H1 (cell line): ENCODE data around the gene HOXA13. TPM values are rescaled to one million over a fixed set of nuclear protein-coding genes. Genes with fewer than 3 reads are reported as not detected.

ENCODE experiments used
- CTCF ChIA-PET: fragments of 300-600 bp; sonication (Branson Sonifier 250); formaldehyde crosslinking; loops from one replicate; lab custom pipeline; 2021; ENCODE audit not compliant: partially characterized antibody; lab: Charles Lee
- POLR2A ChIA-PET: fragments of 300-600 bp; sonication (Branson Sonifier 250); formaldehyde crosslinking; loops from one replicate; lab custom pipeline; 2021; ENCODE audit warnings: inconsistent platforms; ENCODE audit not compliant: partially characterized antibody; lab: Charles Lee
- DNase-seq, 2 experiments: peaks; one replicate each; pipeline versions ENCODE4 v3.0.0 to v3.0.0-alpha.2; 2010 to 2022; ENCODE audit warnings: low spot score in 2 of 2, low read depth in 1 of 2, mixed read lengths in 1 of 2
- FAIRE-seq: peaks from 2 replicates; lab custom pipeline; 2011; peaks lifted over from hg19 to GRCh38; lab: Jason Lieb, UNC
- H2AFZ ChIP-seq: 2 replicates; pipeline ENCODE4 v1.8.1; 2012; ENCODE audit warnings: low read length, inconsistent platforms
- H2AK5ac ChIP-seq: 2 replicates; pipeline ENCODE4 v1.6.1; 2013; ENCODE audit warnings: low read depth, low read length
- H2BK120ac ChIP-seq: replicated peaks from 2 replicates; pipeline ENCODE3; 2013; ENCODE audit warnings: low read depth, low read length, inconsistent platforms
- H2BK12ac ChIP-seq: 2 replicates; pipeline ENCODE4 v1.6.1; 2013; ENCODE audit warnings: low read depth, low read length
- H2BK15ac ChIP-seq: 2 replicates; pipeline ENCODE4 v1.6.1; 2013; ENCODE audit warnings: low read length
- H2BK20ac ChIP-seq: 2 replicates; pipeline ENCODE4 v1.6.1; 2013; ENCODE audit warnings: low read length
- H2BK5ac ChIP-seq: 2 replicates; pipeline ENCODE4 v1.6.1; 2013; ENCODE audit warnings: low read depth, low read length
- H3K14ac ChIP-seq: 2 replicates; pipeline ENCODE4 v1.6.1; 2013; ENCODE audit warnings: inconsistent platforms; ENCODE audit not compliant: insufficient read length
- H3K18ac ChIP-seq: 2 replicates; pipeline ENCODE4 v1.6.1; 2013; ENCODE audit warnings: low read length; ENCODE audit errors: extremely low read depth
- H3K23ac ChIP-seq: 2 replicates; pipeline ENCODE4 v1.6.1; 2013; ENCODE audit warnings: inconsistent platforms; ENCODE audit not compliant: insufficient read length
- H3K23me2 ChIP-seq: 2 replicates; pipeline ENCODE4 v1.6.1; 2013; ENCODE audit warnings: low read depth, low read length
- H3K27ac ChIP-seq: 2 replicates; pipeline ENCODE4 v1.6.1; 2011; ENCODE audit warnings: low read depth, low read length, inconsistent platforms
- H3K27me3 ChIP-seq, 4 experiments: replicated peaks in 1 of 4; 1 replicate in 1 of 4; 2 replicates in 3 of 4; pipeline versions ENCODE4 v1.6.1 to v1.8.1; 2011 to 2013; ENCODE audit warnings: low read length in 3 of 4, mild to moderate bottlenecking in 3 of 4, inconsistent platforms in 2 of 4, mixed read lengths in 2 of 4, moderate library complexity in 1 of 4; ENCODE audit not compliant: control insufficient read depth in 3 of 4, insufficient read depth in 3 of 4; ENCODE audit errors: extremely low read depth in 1 of 4
- H3K36me3 ChIP-seq, 4 experiments: 2 replicates each; pipeline versions ENCODE4 v1.6.1 to v1.8.1; 2011 to 2013; ENCODE audit warnings: mild to moderate bottlenecking in 4 of 4, low read length in 3 of 4, moderate library complexity in 2 of 4, control low read depth in 1 of 4, inconsistent platforms in 1 of 4; ENCODE audit not compliant: insufficient read depth in 4 of 4, control insufficient read depth in 2 of 4
- H3K4ac ChIP-seq: replicated peaks from 2 replicates; pipeline ENCODE3; 2013; ENCODE audit warnings: low read length, low read depth, mixed read lengths, inconsistent platforms; ENCODE audit not compliant: insufficient read length
- H3K4me1 ChIP-seq, 4 experiments: replicated peaks in 1 of 4; 1 replicate in 1 of 4; 2 replicates in 3 of 4; pipeline versions ENCODE4 v1.6.1 to v1.8.1; 2011 to 2013; ENCODE audit warnings: low read length in 3 of 4, inconsistent platforms in 2 of 4, mixed read lengths in 1 of 4; ENCODE audit not compliant: insufficient read depth in 4 of 4, control insufficient read depth in 3 of 4
- H3K4me2 ChIP-seq, 2 experiments: 2 replicates each; pipeline versions ENCODE4 v1.6.1 to v1.8.1; 2011 to 2013; ENCODE audit warnings: low read depth in 2 of 2, low read length in 2 of 2, control low read depth in 1 of 2, inconsistent platforms in 1 of 2, mild to moderate bottlenecking in 1 of 2; ENCODE audit not compliant: insufficient read depth in 1 of 2
- H3K4me3 ChIP-seq, 4 experiments: fragments of 200-600, 300-600 bp in 1 of 4; sonication (generic), shearing (Covaris generic), sonication (Bioruptor Twin) in 1 of 4; 2 replicates each; pipeline versions ENCODE4 v1.5.1 to v1.8.1; 2011 to 2016; ENCODE audit warnings: low read length in 4 of 4, low read depth in 3 of 4, control low read depth in 2 of 4, inconsistent platforms in 2 of 4, mild to moderate bottlenecking in 2 of 4, mixed read lengths in 1 of 4, moderate library complexity in 1 of 4; ENCODE audit not compliant: insufficient read depth in 2 of 4; ENCODE audit errors: extremely low read depth in 1 of 4
- H3K56ac ChIP-seq: replicated peaks from 2 replicates; pipeline ENCODE3; 2013; ENCODE audit warnings: low read depth, mild to moderate bottlenecking, mixed read lengths, low read length, inconsistent platforms; ENCODE audit not compliant: insufficient read length
- H3K79me1 ChIP-seq: 2 replicates; pipeline ENCODE4 v1.6.1; 2013; ENCODE audit warnings: low read depth, low read length, control low read depth
- H3K79me2 ChIP-seq, 2 experiments: 2 replicates each; pipeline versions ENCODE4 v1.6.1 to v1.8.1; 2012 to 2013; ENCODE audit warnings: low read length in 2 of 2, mild to moderate bottlenecking in 2 of 2, inconsistent platforms in 1 of 2; ENCODE audit not compliant: insufficient read depth in 2 of 2, control insufficient read depth in 1 of 2
- H3K9ac ChIP-seq, 4 experiments: replicated peaks in 1 of 4; 1 replicate in 1 of 4; 2 replicates in 3 of 4; pipeline versions ENCODE4 v1.6.1 to v1.8.1; 2011 to 2013; ENCODE audit warnings: low read depth in 3 of 4, low read length in 3 of 4, control low read depth in 2 of 4, mild to moderate bottlenecking in 2 of 4, moderate library complexity in 2 of 4, inconsistent platforms in 1 of 4; ENCODE audit errors: extremely low read depth in 1 of 4
- H3K9me3 ChIP-seq, 2 experiments: 2 replicates each; pipeline versions ENCODE4 v1.6.1 to v1.8.1; 2012 to 2013; ENCODE audit warnings: mild to moderate bottlenecking in 2 of 2, moderate library complexity in 2 of 2, control low read depth in 1 of 2, inconsistent platforms in 1 of 2, low read depth in 1 of 2, low read length in 1 of 2, mixed read lengths in 1 of 2; ENCODE audit not compliant: insufficient read depth in 2 of 2
- H4K20me1 ChIP-seq, 2 experiments: replicated peaks in 1 of 2; 2 replicates each; pipeline versions ENCODE3 to v1.8.1; 2011 to 2013; ENCODE audit warnings: inconsistent platforms in 2 of 2, low read length in 2 of 2, mild to moderate bottlenecking in 1 of 2; ENCODE audit not compliant: insufficient read depth in 2 of 2, control insufficient read depth in 1 of 2
- H4K5ac ChIP-seq: 2 replicates; pipeline ENCODE4 v1.6.1; 2013; ENCODE audit warnings: low read length, low read depth, mixed read lengths, inconsistent platforms; ENCODE audit not compliant: insufficient read length
- H4K8ac ChIP-seq: 2 replicates; pipeline ENCODE4 v1.8.0; 2013; ENCODE audit warnings: mild to moderate bottlenecking, moderate library complexity, low read length, inconsistent platforms; ENCODE audit not compliant: insufficient read depth; ENCODE audit errors: extremely low read depth
- H4K91ac ChIP-seq: replicated peaks from 2 replicates; pipeline ENCODE3; 2013; ENCODE audit warnings: low read length, mixed read lengths, inconsistent platforms; ENCODE audit not compliant: insufficient read length
- BACH1 ChIP-seq: IDR thresholded peaks from 2 replicates; pipeline ENCODE4 v1.6.1; 2012; ENCODE audit warnings: low read length, improper control_type of control experiment
- EZH2 ChIP-seq: fragments of 200-600 bp; sonication (generic); IDR thresholded peaks from 2 replicates; pipeline ENCODE4 v1.7.1; 2012; ENCODE audit warnings: low read depth, mild to moderate bottlenecking, moderate library complexity, low read length, inconsistent platforms; ENCODE audit not compliant: severe bottlenecking
- SUZ12 ChIP-seq: fragments of 200-600 bp; sonication (generic); IDR thresholded peaks from 2 replicates; pipeline ENCODE4 v1.6.1; 2012; ENCODE audit warnings: mild to moderate bottlenecking, inconsistent platforms, low read length, moderate library complexity, mixed read lengths
- TCF12 ChIP-seq: IDR thresholded peaks from 2 replicates; pipeline ENCODE4 v1.6.1; 2011; ENCODE audit warnings: low read depth, mild to moderate bottlenecking, low read length
- WGBS, 2 experiments: shearing (Covaris generic) in 1 of 2; methylation state at CpG; one replicate each; pipeline versions ENCODE4 v1.1.6 to v1.1.7; 2013 to 2015; ENCODE audit warnings: low lambda C conversion rate in 2 of 2, mixed read lengths in 2 of 2, inconsistent platforms in 1 of 2, low coverage in 1 of 2, missing lambda C conversion rate in 1 of 2; ENCODE audit not compliant: insufficient replicate concordance in 2 of 2, insufficient coverage in 1 of 2, insufficient read length in 1 of 2; ENCODE audit errors: extremely low coverage in 1 of 2, missing lambda C conversion rate in 1 of 2; 5-methylcytosine and 5-hydroxymethylcytosine counted together
- polyA plus RNA-seq, 7 experiments: library from polyadenylated mRNA; depleted of rRNA in 3 of 7; stranded (reverse) in 5 of 7; unstranded in 2 of 7; fragments of >200 nt in 5 of 7; fragments of 200-250 nt in 2 of 7; gene quantifications; 1 replicate in 5 of 7; 2 replicates in 1 of 7; 4 replicates in 1 of 7; pipeline versions ENCODE4 v1.2.1 to v1.2.3, GENCODE V29; 2011 to 2013; ENCODE audit warnings: missing spikeins in 2 of 7, mixed read lengths in 2 of 7
- total RNA-seq: library from RNA; stranded (reverse); fragmentation: NEBNext Ultra II Directional; extraction: Animal tissue kit (Norgen Biotek cat#: 25700); gene quantifications from 2 replicates; pipeline ENCODE4 v1.2.1, GENCODE V29; 2021
- TF ChIP-seq, protein P1 (sequence below): IDR thresholded peaks from 2 replicates; pipeline ENCODE4 v1.6.1; 2012; ENCODE audit warnings: inconsistent platforms
- TF ChIP-seq, protein P2 (sequence below): IDR thresholded peaks from 2 replicates; pipeline ENCODE4 v1.6.1; 2012; ENCODE audit warnings: inconsistent platforms

Gene HOXA13
- total and polyA plus RNA-seq, 2 of the 8 experiments (the other 6 are each of a cell fraction or from before 2014, with no cell fraction given) = not detected

DNA sequence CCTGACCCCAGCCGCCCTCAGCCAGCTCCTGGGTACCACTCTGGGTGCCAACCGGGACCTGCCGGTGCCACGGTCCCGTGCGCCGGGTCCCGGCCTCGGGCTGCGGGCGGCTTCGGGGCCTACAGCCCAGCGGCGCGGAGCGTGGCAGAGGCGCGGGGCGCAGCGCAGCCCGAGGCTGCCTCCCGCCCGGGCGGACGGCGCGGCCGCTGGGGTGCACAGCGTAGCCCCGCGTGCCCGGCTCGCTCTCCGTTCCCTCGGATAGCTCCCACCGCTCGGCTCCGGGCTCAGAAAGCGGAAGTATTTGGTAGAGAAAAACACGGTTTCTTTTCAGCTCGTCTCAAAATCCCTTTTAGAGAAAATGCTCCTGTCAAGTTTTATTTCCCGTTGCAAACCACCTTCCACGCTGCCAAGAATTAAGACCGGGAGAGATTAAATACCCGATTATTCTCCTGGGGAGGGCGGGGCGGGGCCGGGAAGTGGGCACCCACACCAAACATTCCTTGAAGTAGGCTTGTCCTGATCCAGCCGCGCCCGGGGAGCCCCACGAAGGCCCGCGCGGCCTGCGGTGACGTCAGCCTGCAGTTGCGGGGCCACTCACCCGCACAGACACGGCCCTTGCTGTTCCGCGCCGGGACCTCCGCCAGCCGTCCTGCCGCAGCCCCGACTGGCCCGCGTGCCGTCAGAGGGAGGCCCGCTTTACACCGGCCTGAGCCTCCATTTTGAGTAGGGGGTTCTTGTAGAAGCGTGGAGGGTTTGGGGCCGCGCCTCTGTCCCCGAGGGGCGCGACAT, 7.2 kb downstream of the HOXA13 start:
- H3K9me3 ChIP-seq = peaks cover 0 to 3% of the 10 kb centered on the region in 2 experiments; a peak in 1 of 4 replicates
- H3K4me3 ChIP-seq = peak overlapping the region in 1 of 4 experiments; percentile 26; a peak in 1 of 8 replicates
- H3K4me1 ChIP-seq = peaks cover 0 to 17% (median 12%) of the 10 kb centered on the region in 4 experiments; a peak in 5 of 7 replicates
- no peak overlapping the region for H4K5ac ChIP-seq
- H3K14ac ChIP-seq = no peak overlapping the region
- H3K9ac ChIP-seq = no peak overlapping the region
- no peak overlapping the region for H2BK15ac ChIP-seq
- no peak overlapping the region for H2BK12ac ChIP-seq
- no peak overlapping the region for H3K23ac ChIP-seq
- no peaks in the 10 kb centered on the region for H3K23me2 ChIP-seq
- H2BK120ac ChIP-seq = no peak overlapping the region
- no peaks in the 10 kb centered on the region for H3K79me1 ChIP-seq
- peaks cover 83 to 100% (median 95%) of the 10 kb centered on the region in 4 experiments for H3K27me3 ChIP-seq
- no peak overlapping the region for H3K18ac ChIP-seq
- TF ChIP-seq BACH1 (no peak), EZH2 (peak; percentile 90), TCF12 (no peak), SUZ12 (peak; percentile 24)
- TF ChIP-seq, protein P1, sequence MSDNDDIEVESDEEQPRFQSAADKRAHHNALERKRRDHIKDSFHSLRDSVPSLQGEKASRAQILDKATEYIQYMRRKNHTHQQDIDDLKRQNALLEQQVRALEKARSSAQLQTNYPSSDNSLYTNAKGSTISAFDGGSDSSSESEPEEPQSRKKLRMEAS = 0 out of 2 replicates have a peak, but pooled peaks have one; percentile 18
- TF ChIP-seq, protein P2, sequence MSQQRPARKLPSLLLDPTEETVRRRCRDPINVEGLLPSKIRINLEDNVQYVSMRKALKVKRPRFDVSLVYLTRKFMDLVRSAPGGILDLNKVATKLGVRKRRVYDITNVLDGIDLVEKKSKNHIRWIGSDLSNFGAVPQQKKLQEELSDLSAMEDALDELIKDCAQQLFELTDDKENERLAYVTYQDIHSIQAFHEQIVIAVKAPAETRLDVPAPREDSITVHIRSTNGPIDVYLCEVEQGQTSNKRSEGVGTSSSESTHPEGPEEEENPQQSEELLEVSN = 0 out of 2 replicates have a peak, but pooled peaks have one; percentile 9
- DNase-seq = peak in 1 of 2 experiments; percentile 68
- H2BK20ac ChIP-seq = no peak overlapping the region
- no peak overlapping the region for H3K4ac ChIP-seq
- no peak overlapping the region for H3K27ac ChIP-seq
- H3K36me3 ChIP-seq = peaks cover 0 to 11% (median 0%) of the 10 kb centered on the region in 4 experiments; a peak in 1 of 8 replicates
- no peak overlapping the region for H2AK5ac ChIP-seq
- WGBS, 2 experiments = 9% methylated on average over 48 of the region's 78 CpGs; no CpG with 5 or more reads in 1 of the 2 experiments
- no peaks in the 10 kb centered on the region for H3K79me2 ChIP-seq
- H4K91ac ChIP-seq = no peak overlapping the region
- no peak overlapping the region for H2AFZ ChIP-seq
- FAIRE-seq = no peak
- peaks cover 16 to 47% of the 10 kb centered on the region in 2 experiments for H4K20me1 ChIP-seq
- peak overlapping the region; percentile 68; the same call in 1 of the 2 replicates for H4K8ac ChIP-seq
- H2BK5ac ChIP-seq = no peak overlapping the region
- ChIA-PET POLR2A (interaction anchor here (1.1 kb wide), 1 partner anchor 17 kb away, joined by 3 read pairs; no protein-coding TSS in a partner anchor), CTCF (interaction anchor here (1.1 to 9.1 kb wide), 2 partner anchors 12 to 17 kb away, joined by 3 to 64 read pairs; no protein-coding TSS in a partner anchor)
- peak overlapping the region in 1 of 2 experiments; percentile 18; a peak in 1 of 4 replicates for H3K4me2 ChIP-seq
- H3K56ac ChIP-seq = no peak overlapping the region
